ENCODE measurements around the gene RFX1.

The RFX1 gene

GRCh38 chr19:13960863-13961784, 45.0 kb downstream of the RFX1 start:
- DNase-seq, result no peak

DNA sequence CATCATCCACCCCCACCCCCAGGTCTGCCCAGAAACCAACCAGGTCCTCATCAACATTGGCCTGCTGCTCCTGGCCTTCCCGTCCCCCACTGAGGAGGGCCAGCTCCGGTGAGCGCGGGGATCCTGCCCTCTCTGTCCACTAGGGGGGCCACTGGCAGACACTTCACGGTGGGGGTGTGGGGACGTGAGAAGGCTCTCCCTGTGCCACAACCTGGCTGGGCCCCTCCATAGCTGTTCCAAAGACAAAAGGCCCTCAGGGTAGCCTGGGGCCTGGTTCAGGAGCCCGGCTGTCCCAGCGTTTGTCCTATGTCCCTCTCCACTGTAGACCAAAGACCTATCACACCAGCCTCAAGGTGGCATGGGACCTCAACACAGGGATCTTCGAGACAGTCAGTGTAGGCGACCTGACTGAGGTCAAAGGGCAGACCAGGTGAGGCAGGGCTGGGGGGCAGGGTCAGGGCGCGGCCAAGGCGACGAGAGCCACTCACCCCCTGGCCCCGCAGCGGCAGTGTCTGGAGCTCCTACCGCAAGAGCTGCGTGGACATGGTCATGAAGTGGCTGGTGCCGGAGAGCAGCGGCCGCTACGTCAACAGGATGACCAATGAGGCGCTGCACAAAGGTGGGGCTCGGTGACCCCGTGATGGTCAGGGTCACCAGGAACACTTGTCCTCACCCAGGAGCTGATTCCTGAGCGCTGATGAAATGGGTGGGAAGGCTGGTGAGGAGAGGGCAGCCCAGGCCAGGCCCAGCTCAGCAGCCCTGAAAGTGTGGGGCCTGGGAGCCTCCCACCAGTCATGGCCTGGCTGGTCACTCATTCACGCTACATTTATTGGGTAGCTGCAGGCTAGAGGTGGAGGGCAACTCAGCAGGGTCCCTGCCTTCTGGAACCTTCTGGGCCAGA, 45.9 kb downstream of the RFX1 start:
- peak; percentile 47 for DNase-seq

DNA sequence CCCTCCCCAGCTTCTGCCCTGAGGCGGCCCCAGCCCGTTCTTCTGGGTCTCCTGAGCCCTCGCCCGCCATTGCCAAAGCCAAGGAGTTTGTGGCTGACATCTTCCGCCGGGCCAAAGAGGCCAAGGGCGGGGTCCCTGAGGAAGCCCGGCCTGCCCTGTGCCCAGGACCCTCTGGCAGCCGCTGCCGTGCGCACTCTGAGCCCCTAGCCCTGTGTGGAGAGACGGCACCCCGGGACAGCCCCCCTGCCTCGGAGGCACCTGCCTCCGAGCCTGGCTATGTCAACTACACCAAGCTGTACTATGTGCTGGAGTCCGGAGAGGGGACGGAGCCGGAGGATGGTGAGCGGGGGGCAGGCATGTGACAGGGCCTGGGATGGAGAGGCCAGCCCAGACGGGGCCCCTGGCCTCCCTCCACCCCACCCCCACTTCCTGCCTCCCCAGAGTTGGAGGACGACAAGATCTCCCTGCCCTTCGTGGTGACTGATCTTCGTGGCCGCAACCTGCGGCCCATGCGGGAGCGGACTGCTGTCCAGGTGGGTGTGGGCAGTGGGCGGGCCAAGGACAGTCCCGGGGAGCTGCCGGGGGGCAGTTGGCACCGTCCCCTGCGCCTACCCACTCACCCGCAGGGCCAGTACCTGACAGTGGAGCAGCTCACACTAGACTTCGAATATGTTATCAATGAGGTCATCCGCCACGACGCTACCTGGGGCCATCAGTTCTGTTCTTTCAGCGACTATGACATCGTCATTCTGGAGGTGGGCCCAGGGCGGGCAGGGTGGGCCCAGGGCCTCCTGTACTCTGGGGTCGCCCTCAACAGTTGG, 46.8 kb downstream of the RFX1 start:
- DNase-seq, result no peak

DNA sequence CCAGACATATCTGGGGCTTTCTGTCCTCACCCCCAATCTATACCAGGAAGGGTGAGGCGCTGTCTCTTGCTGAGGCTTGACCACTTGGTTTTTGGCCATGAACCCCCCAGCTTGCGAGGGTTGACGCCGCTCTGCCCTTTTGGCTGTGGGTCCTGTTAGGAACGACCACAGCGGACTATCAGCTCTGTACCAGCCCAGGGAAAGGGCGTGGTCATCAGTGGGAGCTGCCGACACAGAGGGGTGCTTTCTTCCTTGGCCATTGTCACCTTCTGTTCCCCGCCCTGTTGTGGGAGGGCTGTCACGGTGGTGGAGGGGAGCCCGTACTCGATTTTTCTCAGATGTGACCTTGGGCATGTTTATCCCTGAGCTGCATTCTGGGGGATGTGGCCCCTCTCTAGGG, 48.1 kb downstream of the RFX1 start:
- DNase-seq, result no peak

- no peak for DNase-seq
These were observed 49.1 kb downstream of the RFX1 start for GRCh38 chr19:13957051-13957450.

DNA sequence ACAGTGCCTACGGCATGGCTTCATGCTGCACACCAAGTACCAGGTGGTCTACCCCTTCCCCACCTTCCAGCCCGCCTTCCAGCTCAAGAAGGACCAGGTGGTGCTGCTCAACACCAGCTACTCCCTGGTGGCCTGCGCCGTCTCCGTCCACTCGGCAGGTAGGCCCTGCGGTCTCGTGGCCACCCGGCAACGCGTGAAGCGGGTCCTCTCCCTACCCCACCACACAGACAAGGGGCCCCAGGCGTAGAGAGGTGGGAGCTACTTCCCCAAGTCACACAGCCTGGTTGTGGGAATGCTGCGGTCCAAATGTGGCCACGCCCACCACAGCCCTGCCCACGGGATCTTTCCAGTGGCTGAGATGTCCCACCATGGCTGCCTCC, 49.8 kb downstream of the RFX1 start:
- no peak for DNase-seq

DNA sequence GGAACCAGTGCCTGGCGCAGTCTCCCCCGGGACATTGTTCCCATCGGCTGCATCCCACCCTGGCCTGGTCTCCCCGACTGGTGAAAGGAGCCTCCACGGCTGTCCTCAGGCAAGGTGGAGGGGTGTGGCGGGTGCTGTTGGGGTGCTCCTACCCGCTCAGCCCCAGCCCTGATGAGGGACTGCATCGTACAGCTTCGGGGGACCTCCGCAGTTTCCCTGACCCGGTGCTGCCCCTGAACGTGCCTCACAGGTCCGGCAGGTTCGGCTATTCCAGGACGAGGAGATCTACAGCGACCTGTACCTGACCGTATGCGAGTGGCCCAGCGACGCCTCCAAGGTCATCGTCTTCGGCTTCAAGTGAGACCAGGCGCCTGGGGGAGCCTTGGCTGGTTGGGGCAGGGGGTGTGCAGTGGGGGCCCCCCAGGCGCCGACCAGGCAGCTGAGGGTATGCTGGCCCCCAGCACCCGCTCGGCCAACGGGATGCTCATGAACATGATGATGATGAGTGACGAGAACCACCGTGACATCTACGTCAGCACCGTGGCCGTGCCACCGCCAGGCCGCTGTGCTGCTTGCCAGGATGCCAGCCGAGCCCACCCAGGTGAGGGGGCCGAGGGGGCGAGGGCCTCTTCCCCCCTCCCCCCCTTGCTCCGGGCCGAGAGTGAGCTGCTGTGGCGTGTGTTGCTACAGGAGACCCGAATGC, 50.3 kb downstream of the RFX1 start:
- DNase-seq, result no peak

- DNase-seq, result no peak
These were observed 51.9 kb downstream of the RFX1 start for GRCh38 chr19:13954185-13954584.

DNA sequence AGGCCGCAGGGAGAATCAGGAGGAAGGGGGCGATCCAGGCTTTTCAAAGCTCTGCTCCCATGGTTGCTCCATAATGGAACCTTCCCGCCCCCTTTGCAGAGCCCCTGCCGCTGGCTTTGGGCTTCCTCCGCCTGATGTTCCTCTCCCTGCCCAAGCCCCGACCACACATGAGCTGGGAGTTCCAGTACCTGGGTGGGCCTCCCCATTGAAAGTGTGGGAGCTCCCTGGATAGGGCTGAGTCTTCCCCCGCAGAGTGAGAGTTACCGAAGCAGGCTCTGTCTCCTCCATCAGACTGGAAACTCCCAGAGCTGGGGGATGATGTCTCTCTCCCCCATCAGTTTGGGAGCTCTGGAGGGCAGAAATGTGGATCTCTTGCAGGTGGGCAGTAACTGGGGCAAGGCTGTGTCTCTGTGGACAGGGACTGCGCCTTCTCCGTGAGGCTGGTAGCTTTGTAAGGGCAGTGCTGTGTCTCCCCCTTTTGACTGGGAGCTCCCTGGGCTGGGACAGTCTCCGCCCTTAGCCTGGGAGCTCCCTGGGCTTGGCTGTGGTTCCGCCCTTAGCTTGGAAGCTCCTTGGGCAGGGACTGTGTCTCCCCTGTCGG, 53.1 kb downstream of the RFX1 start:
- DNase-seq, result no peak

DNA sequence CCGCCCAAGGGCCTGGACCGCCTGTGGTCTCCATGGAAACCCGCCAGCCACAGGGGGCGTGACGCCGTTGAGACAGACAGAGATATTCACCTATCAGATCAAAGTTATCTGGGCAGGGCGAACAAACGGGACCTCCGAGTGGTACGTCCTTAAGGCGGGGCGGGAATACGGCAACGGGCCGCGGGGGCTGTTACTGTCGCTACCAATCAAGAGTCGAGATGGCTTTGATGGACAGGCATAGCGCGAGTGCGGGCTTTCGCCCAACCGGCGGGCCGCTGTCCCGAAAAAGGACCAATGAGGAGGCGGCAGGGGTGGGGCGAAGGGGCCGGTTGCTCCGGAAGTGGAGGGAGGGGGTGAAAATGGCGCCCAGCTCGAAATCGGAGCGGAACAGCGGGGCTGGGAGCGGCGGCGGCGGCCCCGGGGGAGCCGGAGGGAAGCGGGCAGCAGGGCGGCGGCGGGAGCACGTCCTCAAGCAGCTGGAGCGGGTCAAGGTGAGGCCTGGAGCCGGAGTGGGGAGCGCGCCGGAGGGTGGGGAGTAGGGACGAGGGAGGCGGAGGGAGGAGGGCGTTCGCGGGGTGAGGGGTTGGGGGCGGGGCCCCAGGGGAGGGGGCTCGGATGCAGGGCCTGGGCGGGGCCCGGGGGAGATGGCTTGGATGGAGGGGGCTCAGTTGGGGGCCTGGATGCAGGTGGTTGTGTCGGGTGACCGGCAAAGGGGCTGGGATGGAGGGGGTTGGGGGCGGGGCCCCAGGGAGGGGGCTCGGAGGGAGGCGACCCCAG, 53.8 kb downstream of the RFX1 start, which contains the start of gene DCAF15:
Gene DCAF15, plus strand, starts transcription at position 356 of the 777 bp plus-strand sequence. Its CDS starts 4 bp downstream, at position 360.
- peak; percentile 98 for DNase-seq

GRCh38 chr19:13951799-13952153, 54.3 kb downstream of the RFX1 start:
- no peak for DNase-seq

GRCh38 chr19:13951043-13951442, 55.1 kb downstream of the RFX1 start:
- DNase-seq, result no peak

- DNase-seq, result no peak
These were observed 59.7 kb downstream of the RFX1 start for GRCh38 chr19:13946414-13946813.

GRCh38 chr19:13942023-13942684, 64.0 kb downstream of the RFX1 start:
- DNase-seq, result no peak

GRCh38 chr19:13938301-13939064, 67.6 kb downstream of the RFX1 start, which contains the start of gene PODNL1:
PODNL1 (minus strand) TSS chr19:13938417; CDS start chr19:13938181, 236 bp downstream.
- DNase-seq, result no peak

GRCh38 chr19:13937479-13938300, 68.4 kb downstream of the RFX1 start:
- DNase-seq, result no peak

DNA sequence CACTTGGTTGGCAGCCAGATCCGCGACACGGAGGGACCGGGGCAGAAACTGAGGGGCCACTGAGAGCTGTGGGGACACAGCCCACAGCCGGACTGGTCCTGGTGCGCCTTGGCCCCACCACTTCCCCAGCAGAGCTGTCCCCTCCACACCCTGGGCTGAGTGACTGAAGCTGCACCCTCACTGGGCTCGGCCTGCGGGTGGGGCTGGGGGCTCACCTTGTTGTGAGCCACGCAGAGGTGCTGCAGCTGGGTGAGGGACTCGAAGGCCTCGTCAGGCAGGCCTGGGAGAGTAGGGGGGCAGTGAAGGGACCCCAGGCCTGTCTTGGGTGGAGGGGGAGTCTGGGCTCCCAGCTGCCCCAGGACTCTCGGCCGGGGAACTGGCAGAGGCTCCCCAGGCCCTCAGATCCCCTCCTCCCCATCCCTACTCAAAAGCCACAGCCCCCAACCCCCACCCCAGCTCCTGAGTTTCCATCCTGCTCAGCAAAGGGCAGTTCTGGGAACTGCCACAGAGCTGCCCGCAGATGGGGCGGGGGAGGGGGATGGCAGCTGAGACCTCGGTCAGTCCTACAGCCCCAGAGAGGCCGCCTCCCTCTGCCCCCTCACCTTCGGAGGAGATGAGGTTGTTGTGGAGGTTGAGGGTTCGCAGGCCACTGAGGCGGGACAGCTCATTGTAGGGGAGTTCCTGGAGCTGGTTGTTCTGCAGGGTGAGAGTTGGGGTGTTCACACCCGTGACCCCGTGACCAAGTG, 70.2 kb downstream of the RFX1 start:
- no peak for DNase-seq

DNA sequence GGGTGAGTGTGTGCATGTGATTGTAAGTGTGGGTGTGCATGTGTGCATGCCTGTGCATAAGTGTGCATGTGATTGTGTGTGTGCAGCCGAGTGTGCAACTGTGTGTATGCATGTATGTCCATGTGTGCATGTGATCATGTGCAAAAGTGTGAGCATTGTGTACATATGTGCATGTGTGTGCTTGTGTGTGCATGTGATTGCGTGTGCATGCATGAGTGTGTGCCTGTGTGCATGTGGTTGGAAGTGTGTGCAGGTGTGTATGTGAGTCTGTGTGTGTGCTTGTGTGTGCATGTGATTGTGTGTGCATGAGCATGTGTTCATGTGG, 71.4 kb downstream of the RFX1 start:
- DNase-seq, result no peak

All from activated CD8-positive, alpha-beta memory T cell treated with anti-CD3 and anti-CD28 coated beads, Interleukin-2, amount 50 U/mL, for 4 hours (primary cell).